ENCODE data around the gene ARHGAP15.

- TF ChIP-seq CTCF (IDR thresholded peaks at IDR 0.05; ENCODE audit: insufficient read depth, low read length, poor library complexity, severe bottlenecking) (no peak), EZH2phosphoT487 (conservative IDR thresholded peaks at IDR 0.05; ENCODE audit: low read length) (no peak)
Observed at GRCh38 chr2:143497726-143498125, 368.5 kb downstream of the ARHGAP15 start.

All from SU-DHL-6 (cell line).